AG04449 (cell line): ENCODE results near the gene CHAT.

Source experiments
- CTCF ChIA-PET: fragments of 350-600 bp; formaldehyde crosslinking; extraction: SDS; loops from one replicate; lab custom pipeline; 2021; ENCODE audit warnings: antibody characterized with exemption; lab: Yijun Ruan, JAX
- POLR2A ChIA-PET: fragments of 400-600, 350-600 bp; formaldehyde crosslinking; extraction: SDS; loops from one replicate; lab custom pipeline; 2020; ENCODE audit warnings: antibody characterized with exemption, inconsistent platforms; lab: Yijun Ruan, JAX
- DNase-seq: peaks from one replicate; pipeline ENCODE4 v3.0.0-alpha.2; 2010; ENCODE audit warnings: low read depth, low spot score
- H3K4me3 ChIP-seq: 2 replicates; pipeline ENCODE4 v1.5.1; 2011; ENCODE audit warnings: low read depth, mild to moderate bottlenecking, control low read depth, low read length
- TF ChIP-seq, protein P1 (sequence below): IDR thresholded peaks from one replicate; pipeline ENCODE4 v1.5.1; 2011; ENCODE audit warnings: mild to moderate bottlenecking, moderate library complexity, low read length, control low read depth, inconsistent platforms; ENCODE audit not compliant: insufficient read depth; ENCODE audit errors: missing control alignments

Gene CHAT

DNA sequence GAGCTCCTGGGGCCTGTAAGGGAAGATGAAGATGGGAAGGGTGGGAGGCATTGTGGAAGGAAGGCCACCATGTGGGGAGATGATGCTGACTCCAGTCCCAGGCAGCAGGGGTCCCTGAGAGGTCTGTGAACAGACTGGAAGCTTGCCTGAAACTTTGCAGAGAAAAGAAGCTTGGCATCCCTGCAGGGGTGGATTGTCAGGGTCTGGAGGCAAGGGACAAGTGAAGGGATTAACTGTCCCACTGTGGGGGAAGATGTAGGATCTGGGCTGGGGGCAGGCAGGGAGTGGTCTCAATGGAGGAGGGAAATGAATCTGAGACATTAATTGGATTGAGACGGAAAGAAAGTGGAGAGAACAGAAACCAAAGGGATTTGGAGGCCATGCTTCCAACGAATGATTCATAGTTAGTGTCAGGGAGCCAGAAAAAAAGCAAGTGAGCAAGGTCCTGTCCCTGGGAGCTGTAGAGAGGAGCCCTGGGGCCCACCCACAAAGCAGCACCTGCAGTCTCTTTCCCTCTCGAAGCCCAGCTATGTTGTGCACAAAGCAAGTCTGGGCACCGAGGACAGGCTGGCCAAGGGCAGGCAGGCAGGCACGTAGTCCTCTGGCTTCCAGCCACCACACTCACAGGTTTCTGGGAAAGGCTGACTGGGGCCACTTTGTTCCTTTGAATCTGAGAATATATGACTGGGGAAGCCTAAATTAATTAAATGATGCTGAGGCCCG is 8.5 kb upstream of the CHAT start:
- no peak for DNase-seq
- TF ChIP-seq, protein P1, sequence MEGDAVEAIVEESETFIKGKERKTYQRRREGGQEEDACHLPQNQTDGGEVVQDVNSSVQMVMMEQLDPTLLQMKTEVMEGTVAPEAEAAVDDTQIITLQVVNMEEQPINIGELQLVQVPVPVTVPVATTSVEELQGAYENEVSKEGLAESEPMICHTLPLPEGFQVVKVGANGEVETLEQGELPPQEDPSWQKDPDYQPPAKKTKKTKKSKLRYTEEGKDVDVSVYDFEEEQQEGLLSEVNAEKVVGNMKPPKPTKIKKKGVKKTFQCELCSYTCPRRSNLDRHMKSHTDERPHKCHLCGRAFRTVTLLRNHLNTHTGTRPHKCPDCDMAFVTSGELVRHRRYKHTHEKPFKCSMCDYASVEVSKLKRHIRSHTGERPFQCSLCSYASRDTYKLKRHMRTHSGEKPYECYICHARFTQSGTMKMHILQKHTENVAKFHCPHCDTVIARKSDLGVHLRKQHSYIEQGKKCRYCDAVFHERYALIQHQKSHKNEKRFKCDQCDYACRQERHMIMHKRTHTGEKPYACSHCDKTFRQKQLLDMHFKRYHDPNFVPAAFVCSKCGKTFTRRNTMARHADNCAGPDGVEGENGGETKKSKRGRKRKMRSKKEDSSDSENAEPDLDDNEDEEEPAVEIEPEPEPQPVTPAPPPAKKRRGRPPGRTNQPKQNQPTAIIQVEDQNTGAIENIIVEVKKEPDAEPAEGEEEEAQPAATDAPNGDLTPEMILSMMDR, result no peak
- H3K4me3 ChIP-seq, result no peak overlapping the region
- ChIA-PET CTCF (interaction anchor here (4.4 kb wide), 1 partner anchor 11 kb away, joined by 46 read pairs; no protein-coding TSS in a partner anchor), POLR2A (no interaction called here)

DNA sequence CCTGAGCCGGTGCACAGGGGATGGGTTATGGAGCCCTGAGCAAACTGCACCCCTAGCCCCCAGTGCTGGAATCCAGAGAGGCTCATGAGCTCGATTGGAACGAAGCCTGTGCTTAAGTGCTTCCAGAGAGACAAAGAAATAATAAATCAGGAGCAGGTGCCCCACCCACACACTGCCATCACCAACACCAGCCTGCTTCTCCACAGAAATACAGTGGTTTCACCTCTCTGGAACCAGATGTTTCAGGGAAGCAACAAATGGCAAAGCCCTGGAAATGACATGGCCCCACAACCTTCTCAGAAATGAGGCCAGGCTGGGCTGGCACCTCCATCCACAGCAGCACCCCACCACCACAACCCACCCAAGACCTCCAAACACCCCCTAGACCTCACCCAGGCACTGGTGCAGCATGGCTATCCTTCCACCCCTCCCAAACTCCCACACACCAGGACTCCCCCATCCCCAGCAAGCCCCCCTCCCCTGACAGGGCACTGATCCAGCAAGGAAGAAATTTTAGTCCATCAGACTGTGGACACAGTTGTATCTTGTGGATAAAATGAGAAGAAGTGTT is 7.8 kb upstream of the CHAT start:
- ChIA-PET CTCF (interaction anchor here (4.4 kb wide), 1 partner anchor 12 kb away, joined by 46 read pairs; no protein-coding TSS in a partner anchor), POLR2A (no interaction called here)
- TF ChIP-seq, protein P1, result no peak
- H3K4me3 ChIP-seq, result no peak overlapping the region
- DNase-seq, result no peak

DNA sequence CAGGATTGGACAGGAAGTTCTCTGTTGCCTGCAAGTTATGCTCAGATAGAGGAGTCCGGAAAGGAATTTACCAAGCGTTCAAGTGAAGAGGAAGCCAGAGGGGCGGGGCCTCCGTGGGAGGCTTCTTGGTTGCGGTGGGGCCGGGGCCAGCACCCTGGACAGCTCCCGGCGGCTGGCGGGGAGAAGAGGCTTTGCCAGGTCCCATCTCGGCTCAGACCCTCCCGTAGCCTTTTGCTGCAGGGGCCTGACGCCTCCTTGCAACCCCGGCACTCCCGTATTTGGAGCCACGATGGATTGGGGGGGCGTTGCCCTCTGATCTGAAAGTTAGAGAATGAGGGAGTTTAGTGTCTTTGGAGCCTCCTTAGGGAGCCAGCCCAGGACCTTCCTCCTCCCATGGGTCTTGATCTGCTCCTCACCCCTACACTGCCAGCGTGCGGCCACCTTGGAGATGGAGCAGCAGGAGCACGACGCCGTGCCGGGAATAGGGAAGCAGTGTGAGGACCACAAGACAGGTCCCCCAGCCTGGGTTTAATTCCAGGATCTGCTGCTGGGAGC is 6.8 kb upstream of the CHAT start:
- H3K4me3 ChIP-seq, result no peak overlapping the region
- POLR2A ChIA-PET, result no interaction called here
- CTCF ChIA-PET, result interaction anchor here (4.4 kb wide), 1 partner anchor 13 kb away, joined by 46 read pairs; no protein-coding TSS in a partner anchor
- DNase-seq, result no peak
- TF ChIP-seq, protein P1, result no peak

DNA sequence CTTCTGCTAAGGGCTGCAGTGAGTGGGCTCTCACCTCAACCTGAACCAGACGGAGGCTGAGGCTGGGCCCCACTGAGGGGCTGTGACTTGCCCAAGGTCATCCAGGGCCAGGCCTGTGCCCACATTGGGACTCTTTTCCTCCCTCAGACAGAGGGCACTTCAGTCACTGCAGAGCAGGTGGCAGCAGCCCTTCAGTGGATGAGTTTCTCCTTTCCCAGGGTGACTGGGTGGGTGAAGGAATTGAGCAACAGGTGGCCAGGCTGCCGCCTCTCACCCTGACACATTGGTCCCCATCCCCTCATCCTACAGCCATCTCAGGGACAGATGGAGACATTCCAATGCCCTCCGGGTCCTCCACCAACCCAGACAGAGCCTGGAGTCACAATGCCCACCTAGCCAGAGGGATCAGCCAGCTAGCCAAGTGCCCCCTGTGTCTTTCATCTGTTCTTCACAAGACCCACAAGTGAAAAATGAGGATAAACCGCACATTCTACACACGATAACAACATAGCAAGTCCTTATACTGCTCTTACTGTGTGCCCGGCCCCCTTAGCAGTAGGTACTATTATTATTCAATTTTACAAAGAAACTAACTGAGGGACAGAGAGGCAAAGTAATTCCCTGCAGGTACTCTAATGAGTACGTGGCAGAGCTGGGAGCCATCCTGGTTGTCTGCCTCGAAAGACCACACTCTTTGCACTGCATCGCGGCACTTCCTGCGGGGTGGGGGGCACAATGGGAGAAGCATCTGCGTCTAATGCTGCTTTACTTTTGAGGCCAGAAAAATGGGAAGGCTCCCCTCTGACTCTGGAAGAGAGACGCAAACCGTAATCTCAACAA is 5.5 kb upstream of the CHAT start:
- no peak overlapping the region for H3K4me3 ChIP-seq
- TF ChIP-seq, protein P1, result no peak
- no peak for DNase-seq
- CTCF ChIA-PET, result interaction anchor here (1.4 kb wide), 1 partner anchor 15 kb away, joined by 4 read pairs; no protein-coding TSS in a partner anchor
- POLR2A ChIA-PET, result no interaction called here

DNA sequence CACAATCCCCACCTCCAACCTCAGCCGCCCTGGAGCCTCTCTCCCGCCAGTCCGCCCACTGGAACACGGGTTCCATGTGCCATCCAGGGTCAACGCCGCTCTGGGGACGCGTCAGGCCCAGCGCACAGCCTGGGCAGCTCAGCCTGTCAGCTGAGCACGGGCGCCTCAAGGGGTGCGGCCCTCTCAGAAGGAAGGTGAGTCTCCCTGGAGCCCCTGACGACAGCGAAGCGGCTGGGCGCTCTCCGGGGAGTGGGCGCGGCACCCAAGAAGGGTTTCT is 4.9 kb upstream of the CHAT start:
- DNase-seq, result no peak
- ChIA-PET CTCF (interaction anchor here (0.6 to 1.4 kb wide), 2 partner anchors 14 to 16 kb away, joined by 3 to 4 read pairs; no protein-coding TSS in a partner anchor), POLR2A (no interaction called here)
- TF ChIP-seq, protein P1, result no peak
- H3K4me3 ChIP-seq, result no peak overlapping the region
